ENCODE measurements around the gene FLNC.

GRCh38 chr7:128781126-128781525, 49.1 kb upstream of the FLNC start:
- TF ChIP-seq EZH2 (IDR thresholded peaks at IDR 0.05; ENCODE audit: borderline replicate concordance) = no peak
- TF ChIP-seq CTCF (IDR thresholded peaks at IDR 0.05; ENCODE audit: poor library complexity) = no peak

All from hepatocyte (in vitro differentiated cells).